Activated CD8-positive, alpha-beta memory T cell treated with anti-CD3 and anti-CD28 coated beads for 24 hours (primary cell): ENCODE data around the gene RCL1.
"Not testable (repeated sequence)": the region's sequence is repeated elsewhere in the genome, so short reads cannot be mapped to it uniquely, and the experiment has no call there.

ENCODE experiments used
- DNase-seq: peaks from one replicate; pipeline ENCODE4 v3.0.0-alpha.2; 2020

RCL1 gene

GRCh38 chr9:4792572-4793458, at the start of gene RCL1:
RCL1 (plus strand) TSS chr9:4792944; CDS start chr9:4793092, 148 bp downstream.
- peak; percentile 97 for DNase-seq

GRCh38 chr9:4743131-4743875, 49.4 kb upstream of the RCL1 start:
- no peak for DNase-seq

- DNase-seq = no peak
Observed at GRCh38 chr9:4746278-4747030, 46.3 kb upstream of the RCL1 start.

GRCh38 chr9:4748612-4749011, 44.1 kb upstream of the RCL1 start:
- DNase-seq = no peak

GRCh38 chr9:4750023-4750673, 42.6 kb upstream of the RCL1 start:
- DNase-seq = no peak

GRCh38 chr9:4754530-4754929, 38.2 kb upstream of the RCL1 start:
- DNase-seq = not testable (repeated sequence)

- no peak for DNase-seq
Observed at GRCh38 chr9:4755026-4755609, 37.6 kb upstream of the RCL1 start.

GRCh38 chr9:4756420-4756819, 36.3 kb upstream of the RCL1 start:
- DNase-seq = no peak

GRCh38 chr9:4760122-4760521, 32.6 kb upstream of the RCL1 start:
- DNase-seq = no peak

- peak; percentile 89 for DNase-seq
Observed at GRCh38 chr9:4762108-4762885, 30.4 kb upstream of the RCL1 start.

- DNase-seq = no peak
Observed at GRCh38 chr9:4762886-4763541, 29.7 kb upstream of the RCL1 start.

- no peak for DNase-seq
Observed at GRCh38 chr9:4764033-4764432, 28.7 kb upstream of the RCL1 start.

GRCh38 chr9:4768681-4769080, 24.1 kb upstream of the RCL1 start:
- DNase-seq = no peak

- DNase-seq = no peak
Observed at GRCh38 chr9:4769321-4770080, 23.2 kb upstream of the RCL1 start.

- no peak for DNase-seq
Observed at GRCh38 chr9:4771788-4772187, 21.0 kb upstream of the RCL1 start.

GRCh38 chr9:4774209-4774608, 18.5 kb upstream of the RCL1 start:
- no peak for DNase-seq

- not testable (repeated sequence) for DNase-seq
Observed at GRCh38 chr9:4774958-4775357, 17.8 kb upstream of the RCL1 start.

GRCh38 chr9:4780651-4781050, 12.1 kb upstream of the RCL1 start:
- DNase-seq = no peak

GRCh38 chr9:4781408-4781807, 11.3 kb upstream of the RCL1 start:
- no peak for DNase-seq

- DNase-seq = not testable (repeated sequence)
Observed at GRCh38 chr9:4783191-4783590, 9.6 kb upstream of the RCL1 start.
